Lung (tissue), 12 donors: ENCODE results near the gene LSM10. TPM values are rescaled to one million over a fixed set of nuclear protein-coding genes. Genes with fewer than 3 reads are reported as not detected.

Experiments used
- ATAC-seq: fragments of 200-7000 bp; cut with Tn5 transposase; one replicate; pipeline ENCODE4 v1.9.1; 2020; ENCODE audit warnings: moderate number of reproducible peaks; ENCODE audit not compliant: insufficient read depth, low FRiP score
- DNase-seq, 3 donors: peaks; one replicate each; pipeline ENCODE4 v3.0.0-alpha.2; 2013 to 2017
- H3K27ac ChIP-seq, 2 donors: one replicate each; pipeline ENCODE4 v1.5.1; 2013; ENCODE audit warnings: mild to moderate bottlenecking in 2 of 2, moderate library complexity in 2 of 2, control low read depth in 1 of 2, inconsistent platforms in 1 of 2, low read depth in 1 of 2, low read length in 1 of 2
- H3K27me3 ChIP-seq, 3 donors: one replicate each; pipeline ENCODE4 v1.5.1; 2013; ENCODE audit warnings: low read length in 2 of 3; ENCODE audit not compliant: control insufficient read depth in 3 of 3, insufficient read depth in 3 of 3
- H3K36me3 ChIP-seq, 4 donors: one replicate each; pipeline ENCODE4 v1.5.1; 2013; ENCODE audit warnings: low read length in 4 of 4, mild to moderate bottlenecking in 1 of 4, moderate library complexity in 1 of 4; ENCODE audit not compliant: control insufficient read depth in 4 of 4, insufficient read depth in 4 of 4
- H3K4me1 ChIP-seq, 5 donors: one replicate each; pipeline ENCODE4 v1.5.1; 2013; ENCODE audit warnings: low read length in 5 of 5, mild to moderate bottlenecking in 2 of 5, moderate library complexity in 1 of 5; ENCODE audit not compliant: control insufficient read depth in 5 of 5, insufficient read depth in 5 of 5
- H3K4me3 ChIP-seq: one replicate; pipeline ENCODE4 v1.5.1; 2013; ENCODE audit warnings: mild to moderate bottlenecking, control low read depth, moderate library complexity
- H3K9ac ChIP-seq, 2 donors: one replicate each; pipeline ENCODE4 v1.5.1; 2013; ENCODE audit warnings: low read length in 2 of 2, control low read depth in 1 of 2; ENCODE audit not compliant: insufficient read depth in 1 of 2
- H3K9me3 ChIP-seq, 4 donors: one replicate each; pipeline ENCODE4 v1.5.1; 2013; ENCODE audit warnings: low read length in 3 of 4, mild to moderate bottlenecking in 1 of 4, moderate library complexity in 1 of 4; ENCODE audit not compliant: control insufficient read depth in 4 of 4, insufficient read depth in 3 of 4
- CTCF ChIP-seq: IDR thresholded peaks from 2 replicates; pipeline ENCODE4 v1.5.1; 2012; ENCODE audit warnings: mild to moderate bottlenecking; ENCODE audit errors: control extremely low read depth, extremely low read depth
- WGBS, 2 donors: extraction: QIAGEN DNeasy Blood & Tissue Kit; methylation state at CpG; one replicate each; pipeline ENCODE4 v1.1.7; 2013; 5-methylcytosine and 5-hydroxymethylcytosine counted together
- polyA plus RNA-seq, 2 donors: library from polyadenylated mRNA; stranded (reverse); fragments of 200-250 nt; gene quantifications; one replicate each; pipeline ENCODE4 v1.2.1, GENCODE V29; 2013
- total RNA-seq, 2 donors: library from RNA; depleted of rRNA in 1 of 2; stranded (reverse); fragments of >200 nt in 1 of 2; gene quantifications; one replicate each; pipeline ENCODE4 v1.2.1, GENCODE V29; 2014 to 2021
- donor health status: control.
- donor health status: control.
- donor health status: Bipolar disorder and iron deficiency.
- donor health status: healthy.
- donor health status: DM: yes; HTN: yes; CAD: no.

The LSM10 gene
- total and polyA plus RNA-seq, 4 donors = 10.7 to 70.6 (median 44.8) TPM

DNA sequence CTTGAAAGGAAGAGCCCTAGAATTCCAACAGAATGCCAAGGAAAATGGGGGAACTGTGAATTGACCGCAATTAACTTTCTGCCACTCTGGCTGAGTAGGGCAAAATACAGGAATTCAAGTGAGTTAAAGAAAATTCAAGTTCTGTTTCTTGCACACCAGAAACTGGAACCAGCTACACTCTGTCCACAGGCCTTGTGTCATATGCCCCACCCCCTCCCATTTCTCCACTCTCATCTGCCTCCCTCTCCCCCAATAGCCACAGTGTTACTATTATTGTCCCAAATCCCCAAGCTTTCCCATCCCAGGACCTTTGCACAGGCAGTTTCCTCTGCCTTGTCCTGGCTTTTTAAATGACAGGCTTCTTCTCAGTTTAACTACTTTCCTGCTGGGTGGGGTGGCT is 7.7 kb downstream of the LSM10 start:
- Histone ChIP-seq H3K9me3 (no peaks in the 10 kb centered on the region), H3K4me1 (peaks cover 0 to 14% (median 7%) of the 10 kb centered on the region in 5 donors), H3K9ac (no peak overlapping the region), H3K27ac (peak overlapping the region in 1 of 2 donors; percentile 26), H3K27me3 (no peaks in the 10 kb centered on the region), H3K36me3 (peaks cover 0 to 32% (median 6%) of the 10 kb centered on the region in 4 donors), H3K4me3 (no peak overlapping the region)
- TF ChIP-seq CTCF = no peak
- DNase-seq (no peak), ATAC-seq (no peak)
- 86 to 100% methylated on average over 1 of the region's 1 CpG for WGBS, 2 donors

DNA sequence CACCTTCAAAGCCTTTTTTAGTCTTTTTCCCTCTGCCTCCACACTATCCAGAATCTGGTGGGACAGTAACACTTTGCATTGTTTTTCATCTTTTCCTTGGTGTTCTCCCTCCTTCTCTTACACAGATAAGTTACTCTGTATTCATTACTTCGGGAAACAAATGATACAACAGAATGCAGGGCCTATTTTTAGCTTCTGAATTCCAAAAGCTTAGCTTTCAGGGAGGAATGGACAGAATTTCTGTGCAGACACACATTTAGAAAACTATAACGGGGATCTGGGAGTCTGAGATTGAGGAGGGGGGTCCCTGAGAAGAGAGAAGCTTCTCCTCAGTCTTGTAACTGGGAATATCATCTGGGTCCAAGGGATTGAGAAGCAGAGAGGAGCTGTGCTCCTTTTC is 8.4 kb downstream of the LSM10 start:
- Histone ChIP-seq H3K36me3 (peaks cover 0 to 32% (median 6%) of the 10 kb centered on the region in 4 donors), H3K4me1 (peaks cover 0 to 21% (median 10%) of the 10 kb centered on the region in 5 donors), H3K9ac (no peak overlapping the region), H3K27me3 (no peaks in the 10 kb centered on the region), H3K27ac (no peak overlapping the region), H3K4me3 (no peak overlapping the region), H3K9me3 (no peaks in the 10 kb centered on the region)
- WGBS, 2 donors = 75 to 92% methylated on average over 2 of the region's 2 CpGs
- DNase-seq = no peak
- no peak for TF ChIP-seq CTCF
- ATAC-seq = no peak

DNA sequence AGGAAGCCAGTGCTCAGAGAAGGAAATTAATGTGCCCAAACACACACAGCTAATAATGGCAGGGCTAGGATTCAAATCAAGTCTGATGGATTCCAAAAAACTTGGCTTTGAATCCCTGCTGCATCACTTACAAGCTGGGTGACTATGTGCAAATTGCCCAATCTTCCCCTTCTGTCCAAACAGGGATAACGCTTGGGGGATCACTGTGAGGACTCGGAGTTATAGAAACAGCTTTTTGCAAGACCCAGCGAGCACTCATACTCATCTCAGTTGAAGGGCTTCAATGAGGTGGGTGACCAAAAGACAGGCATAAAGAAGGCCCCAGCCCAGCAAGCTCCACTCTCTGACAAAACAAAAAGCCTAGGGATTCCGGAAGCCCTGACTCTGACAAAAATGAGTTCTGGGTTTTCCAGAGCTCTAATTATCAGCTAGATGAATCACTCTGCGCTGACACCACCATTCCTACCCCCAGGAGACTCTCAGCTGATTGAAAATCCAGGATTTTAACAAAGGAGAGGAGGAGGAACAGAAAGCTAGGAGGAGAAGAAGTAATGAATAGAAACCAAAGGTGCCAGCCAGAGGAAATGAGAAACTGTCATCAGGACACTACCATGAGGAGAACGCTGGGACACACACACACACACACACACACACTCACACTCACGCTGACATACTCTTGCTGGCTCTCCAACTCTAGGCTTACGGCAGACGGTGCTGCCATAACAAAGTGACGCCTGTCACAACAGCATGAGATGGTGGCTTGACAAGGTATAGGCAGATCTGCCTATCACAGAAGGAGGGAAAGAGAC is 10.4 kb downstream of the LSM10 start:
- Histone ChIP-seq H3K27me3 (no peaks in the 10 kb centered on the region), H3K27ac (peak overlapping the region; percentile 95 to 99), H3K9ac (peak overlapping the region in 1 of 2 donors; percentile 89), H3K4me1 (peaks cover 5 to 21% (median 14%) of the 10 kb centered on the region in 5 donors), H3K9me3 (no peaks in the 10 kb centered on the region), H3K4me3 (no peak overlapping the region), H3K36me3 (peaks cover 0 to 15% (median 6%) of the 10 kb centered on the region in 4 donors)
- TF ChIP-seq CTCF = no peak
- DNase-seq (peak in 1 of 3 donors; percentile 16), ATAC-seq (peak; percentile 1)
- 59 to 60% methylated on average over 10 of the region's 10 CpGs for WGBS, 2 donors
